Activated T-cell treated with anti-CD3 and anti-CD28 coated beads, Interleukin-2, amount 50 U/mL, for 4 hours (primary cell): ENCODE measurements around the gene PRSS38. TPM values are rescaled to one million over a fixed set of nuclear protein-coding genes. Genes with fewer than 3 reads are reported as not detected.

Experiments
- ATAC-seq, 2 donors: fragments of 200-7000 bp; cut with Tn5 transposase; one replicate each; pipeline ENCODE4 v1.10.0; 2021
- DNase-seq: peaks from one replicate; pipeline ENCODE4 v3.0.0-alpha.2; 2020
- H3K27me3 Mint-ChIP-seq: one replicate; pipeline ENCODE4 v1.8.0; 2021; ENCODE audit warnings: low read depth, mixed read lengths
- H3K36me3 Mint-ChIP-seq: one replicate; pipeline ENCODE4 v1.8.0; 2022; ENCODE audit warnings: mixed read lengths; ENCODE audit not compliant: insufficient read depth
- H3K4me1 Mint-ChIP-seq: one replicate; pipeline ENCODE4 v1.8.0; 2021; ENCODE audit warnings: low read depth, mixed read lengths
- H3K4me3 Mint-ChIP-seq: one replicate; pipeline ENCODE4 v1.8.0; 2021; ENCODE audit warnings: mild to moderate bottlenecking, moderate library complexity, mixed read lengths
- H3K9me3 Mint-ChIP-seq: one replicate; pipeline ENCODE4 v1.8.0; 2021; ENCODE audit warnings: mixed read lengths
- total RNA-seq, 3 donors: library from RNA; stranded (reverse); gene quantifications; one replicate each; pipeline ENCODE4 v1.2.1, GENCODE V29; 2021

PRSS38 gene
- total RNA-seq, 3 donors from 2014 or later = not detected

DNA sequence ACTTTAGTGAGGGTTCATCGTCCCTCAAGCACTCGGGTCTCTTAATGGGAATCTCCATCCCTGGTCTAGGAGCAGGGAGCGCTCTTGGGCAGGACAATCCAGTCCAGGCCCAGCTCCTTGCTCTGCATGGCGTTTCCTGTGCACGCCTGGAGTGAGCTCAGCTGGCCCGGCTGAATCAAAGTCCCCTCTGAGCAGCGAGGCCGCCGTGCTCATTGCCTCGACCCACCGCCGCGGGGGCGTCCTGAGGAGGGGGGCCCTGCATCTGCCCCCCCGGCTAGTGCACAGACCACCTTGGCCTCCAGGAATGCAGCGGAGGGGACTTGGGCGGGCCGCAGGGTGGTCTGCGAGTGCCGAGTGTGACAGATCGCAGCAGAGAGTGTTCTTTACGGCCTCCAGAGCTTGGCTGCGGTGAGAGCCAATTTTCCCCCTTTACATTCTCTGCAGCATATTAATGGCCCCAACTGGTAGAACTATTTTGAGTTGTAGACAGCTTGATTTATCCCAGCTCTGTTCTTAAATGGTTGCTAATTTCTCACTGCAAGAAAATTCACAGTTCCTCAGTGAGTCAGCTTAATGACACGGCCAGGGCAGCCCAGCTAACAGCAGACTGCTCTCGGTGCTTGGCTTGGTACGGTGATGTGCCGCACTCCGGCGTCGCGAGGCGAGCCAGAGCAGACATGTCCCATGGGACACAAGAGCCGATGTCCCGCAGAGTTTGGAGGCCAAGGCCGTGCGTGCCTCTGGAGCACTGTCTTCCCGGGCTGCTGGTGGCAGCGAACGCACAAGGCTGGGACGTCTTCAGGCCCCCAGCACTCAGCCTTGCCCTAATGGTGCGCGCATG lies 40.4 kb upstream of the PRSS38 start:
- H3K36me3 Mint-ChIP-seq = peaks cover 5% of the 10 kb centered on the region
- no peak overlapping the region for H3K4me3 Mint-ChIP-seq
- no peaks in the 10 kb centered on the region for H3K27me3 Mint-ChIP-seq
- DNase-seq (no peak), ATAC-seq (no peak)
- peaks cover 24% of the 10 kb centered on the region for H3K4me1 Mint-ChIP-seq
- no peaks in the 10 kb centered on the region for H3K9me3 Mint-ChIP-seq

DNA sequence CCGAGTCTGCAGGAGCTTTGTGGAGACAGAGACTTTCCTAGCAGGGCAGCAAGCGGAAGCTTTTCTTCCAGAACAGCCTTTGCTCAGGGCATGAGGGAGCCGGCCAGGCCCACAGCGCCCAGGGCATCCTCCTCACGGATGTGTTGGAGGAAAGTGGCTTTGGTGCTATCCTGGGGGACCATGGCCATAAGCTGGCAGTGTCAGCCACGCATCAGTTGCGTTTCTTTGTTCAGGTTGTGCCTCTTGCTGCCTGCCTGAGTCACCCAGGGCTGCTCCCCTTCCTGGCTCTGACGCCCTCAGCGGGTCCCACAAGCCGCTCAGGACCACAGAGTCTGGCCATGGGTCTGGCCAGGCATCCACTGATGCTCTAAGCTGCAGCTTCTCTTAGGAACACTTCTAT lies 39.6 kb upstream of the PRSS38 start:
- no peak for DNase-seq
- ATAC-seq = no peak
- no peak overlapping the region for H3K4me3 Mint-ChIP-seq
- H3K36me3 Mint-ChIP-seq = peaks cover 2% of the 10 kb centered on the region
- H3K4me1 Mint-ChIP-seq = peaks cover 22% of the 10 kb centered on the region
- no peaks in the 10 kb centered on the region for H3K9me3 Mint-ChIP-seq
- H3K27me3 Mint-ChIP-seq = no peaks in the 10 kb centered on the region

DNA sequence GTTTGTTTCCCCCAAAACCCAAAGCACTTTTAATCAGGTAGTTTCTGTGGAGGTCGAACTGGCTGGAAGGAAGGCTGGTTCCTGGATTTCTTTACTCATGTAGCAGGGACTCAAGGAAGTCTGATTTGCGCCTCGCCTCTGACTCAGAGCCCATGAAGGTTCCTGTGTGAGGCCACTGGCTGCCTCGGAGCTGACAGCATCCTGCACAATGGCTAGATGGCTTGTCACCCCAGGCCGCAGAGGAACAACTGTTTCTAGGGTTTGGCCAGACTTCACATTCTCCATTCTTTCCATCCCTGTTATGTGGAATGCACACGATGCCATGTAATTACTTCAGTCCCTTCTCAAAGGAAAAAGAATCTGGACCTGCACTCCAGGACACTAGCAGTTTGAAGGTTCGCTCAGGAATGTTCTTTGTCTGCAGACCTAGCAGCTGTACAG lies 39.1 kb upstream of the PRSS38 start:
- DNase-seq = no peak
- Mint-ChIP-seq H3K4me1 (peaks cover 22% of the 10 kb centered on the region), H3K4me3 (no peak overlapping the region), H3K36me3 (peaks cover 2% of the 10 kb centered on the region), H3K9me3 (no peaks in the 10 kb centered on the region), H3K27me3 (no peaks in the 10 kb centered on the region)
- ATAC-seq = no peak

DNA sequence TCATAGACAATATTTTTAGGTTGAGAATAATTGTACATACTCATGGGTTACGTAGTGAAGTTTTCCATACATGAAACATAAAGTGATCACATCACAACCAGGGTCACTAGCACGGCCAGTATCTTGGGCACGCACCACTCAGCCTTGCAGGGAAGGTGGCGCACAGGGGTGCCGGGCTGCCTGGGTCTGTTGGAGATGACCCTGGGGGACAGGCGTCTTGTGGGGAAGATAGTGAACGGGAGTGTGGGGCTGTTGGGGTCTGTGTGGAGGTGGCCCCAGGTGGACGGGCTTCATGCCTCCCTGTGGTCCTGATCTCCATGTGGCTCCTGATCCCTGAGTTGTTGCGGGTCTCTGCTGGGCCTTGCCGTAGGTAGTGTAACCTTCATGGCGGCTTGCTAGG lies 38.3 kb upstream of the PRSS38 start:
- no peak overlapping the region for H3K4me3 Mint-ChIP-seq

DNA sequence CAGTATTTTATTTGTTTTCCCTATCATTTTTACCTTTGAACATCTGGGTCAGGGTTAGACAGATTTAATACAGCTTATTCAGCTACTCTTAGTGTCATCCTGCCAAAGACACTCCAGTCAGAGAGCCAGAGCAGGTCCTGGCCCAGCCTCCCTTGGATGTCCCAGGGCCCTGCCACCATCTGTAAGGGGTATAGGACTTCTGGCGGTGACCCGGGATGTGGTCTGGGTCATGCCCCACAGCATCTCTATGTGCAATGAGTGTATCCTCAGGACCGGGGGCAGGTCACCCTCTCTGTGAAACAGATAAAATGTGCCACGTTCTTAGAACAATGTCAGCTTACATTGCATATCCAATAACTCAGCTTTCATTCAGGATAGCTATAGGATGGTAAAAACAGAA lies 37.8 kb upstream of the PRSS38 start:
- DNase-seq = no peak
- H3K4me1 Mint-ChIP-seq = peaks cover 18% of the 10 kb centered on the region
- no peaks in the 10 kb centered on the region for H3K9me3 Mint-ChIP-seq

More for the DNA sequence above, 38.3 kb upstream of the PRSS38 start:
- peaks cover 22% of the 10 kb centered on the region for H3K4me1 Mint-ChIP-seq
- no peaks in the 10 kb centered on the region for H3K9me3 Mint-ChIP-seq
- H3K36me3 Mint-ChIP-seq = peaks cover 2% of the 10 kb centered on the region
- ATAC-seq = no peak
- DNase-seq = no peak
- no peaks in the 10 kb centered on the region for H3K27me3 Mint-ChIP-seq

DNA sequence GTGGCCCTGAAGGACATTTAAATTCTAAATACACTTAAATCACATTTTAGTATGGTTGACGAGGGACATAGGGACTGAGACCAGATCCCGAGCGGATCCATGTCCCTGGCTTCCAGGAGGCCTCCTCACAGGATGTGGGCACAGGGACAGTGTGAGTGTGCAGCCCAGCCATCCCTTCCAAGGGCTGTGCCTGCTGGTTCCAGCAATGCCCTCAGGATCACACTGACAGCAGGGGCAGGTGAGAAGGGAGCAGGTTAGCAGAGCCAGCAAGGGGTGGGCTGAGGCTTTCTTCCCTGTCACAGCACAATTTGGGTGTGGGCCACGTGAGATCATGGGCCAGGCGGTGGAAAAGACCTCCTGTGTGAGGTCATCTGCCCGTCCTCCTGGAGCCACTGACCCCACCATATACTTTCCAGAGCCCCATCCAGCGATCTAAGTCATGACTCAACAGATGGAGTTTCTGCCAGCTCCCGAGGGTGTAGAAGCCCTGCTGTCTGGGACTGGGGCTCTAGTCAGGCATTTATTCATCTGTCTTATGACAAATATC lies 37.0 kb upstream of the PRSS38 start:
- Mint-ChIP-seq H3K4me3 (no peak overlapping the region), H3K9me3 (no peaks in the 10 kb centered on the region), H3K36me3 (peaks cover 4% of the 10 kb centered on the region), H3K27me3 (no peaks in the 10 kb centered on the region), H3K4me1 (peaks cover 14% of the 10 kb centered on the region)
- ATAC-seq = no peak
- DNase-seq = no peak

More for the DNA sequence above, 37.8 kb upstream of the PRSS38 start:
- Mint-ChIP-seq H3K27me3 (no peaks in the 10 kb centered on the region), H3K36me3 (peaks cover 4% of the 10 kb centered on the region), H3K4me3 (no peak overlapping the region)
- no peak for ATAC-seq

DNA sequence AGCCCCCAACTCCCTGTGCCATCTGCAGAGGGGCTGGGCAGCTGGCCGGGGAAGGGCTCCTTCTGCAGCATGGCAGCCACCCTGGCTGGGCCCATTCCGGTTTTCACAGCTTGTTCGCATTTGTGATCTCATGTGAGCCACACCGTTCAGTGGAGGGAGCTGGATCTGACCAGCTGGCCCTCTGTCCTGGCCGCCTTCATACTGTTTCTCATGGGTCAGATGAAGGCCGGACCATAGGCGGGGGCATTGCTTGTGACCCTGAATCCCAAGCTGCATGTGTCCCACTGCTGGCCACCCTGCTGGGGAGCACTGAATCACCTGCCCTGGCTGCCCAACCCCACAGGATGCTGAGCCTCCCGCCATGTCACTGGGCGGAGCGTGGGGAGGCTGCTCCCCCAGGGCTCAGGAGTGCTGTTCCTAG lies 36.4 kb upstream of the PRSS38 start:
- DNase-seq (no peak), ATAC-seq (no peak)
- H3K27me3 Mint-ChIP-seq = no peaks in the 10 kb centered on the region
- no peaks in the 10 kb centered on the region for H3K9me3 Mint-ChIP-seq
- peaks cover 8% of the 10 kb centered on the region for H3K4me1 Mint-ChIP-seq
- no peak overlapping the region for H3K4me3 Mint-ChIP-seq
- peaks cover 4% of the 10 kb centered on the region for H3K36me3 Mint-ChIP-seq

DNA sequence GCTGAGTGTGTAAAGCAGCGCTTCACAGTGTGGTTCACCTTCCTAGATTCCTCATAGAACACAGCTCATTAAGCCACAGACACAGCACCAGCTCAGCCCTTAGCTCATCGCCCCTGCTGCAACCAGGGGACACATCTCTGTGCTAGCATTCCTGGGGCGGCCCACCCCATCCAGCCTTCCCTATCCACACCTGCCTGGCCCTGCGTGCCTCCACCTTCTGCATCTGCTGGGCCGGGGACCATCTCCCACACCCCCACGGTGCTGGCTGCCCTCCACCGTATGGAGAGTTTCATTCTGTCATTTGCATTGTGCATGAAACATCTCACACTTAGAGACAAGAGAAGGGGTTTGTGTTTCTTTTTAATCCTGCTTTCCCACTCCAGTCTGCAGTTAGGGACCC lies 35.8 kb upstream of the PRSS38 start:
- ATAC-seq (no peak), DNase-seq (no peak)
- peaks cover 1% of the 10 kb centered on the region for H3K4me1 Mint-ChIP-seq
- H3K36me3 Mint-ChIP-seq = peaks cover 5% of the 10 kb centered on the region
- no peak overlapping the region for H3K4me3 Mint-ChIP-seq
- H3K9me3 Mint-ChIP-seq = no peaks in the 10 kb centered on the region
- H3K27me3 Mint-ChIP-seq = no peaks in the 10 kb centered on the region

DNA sequence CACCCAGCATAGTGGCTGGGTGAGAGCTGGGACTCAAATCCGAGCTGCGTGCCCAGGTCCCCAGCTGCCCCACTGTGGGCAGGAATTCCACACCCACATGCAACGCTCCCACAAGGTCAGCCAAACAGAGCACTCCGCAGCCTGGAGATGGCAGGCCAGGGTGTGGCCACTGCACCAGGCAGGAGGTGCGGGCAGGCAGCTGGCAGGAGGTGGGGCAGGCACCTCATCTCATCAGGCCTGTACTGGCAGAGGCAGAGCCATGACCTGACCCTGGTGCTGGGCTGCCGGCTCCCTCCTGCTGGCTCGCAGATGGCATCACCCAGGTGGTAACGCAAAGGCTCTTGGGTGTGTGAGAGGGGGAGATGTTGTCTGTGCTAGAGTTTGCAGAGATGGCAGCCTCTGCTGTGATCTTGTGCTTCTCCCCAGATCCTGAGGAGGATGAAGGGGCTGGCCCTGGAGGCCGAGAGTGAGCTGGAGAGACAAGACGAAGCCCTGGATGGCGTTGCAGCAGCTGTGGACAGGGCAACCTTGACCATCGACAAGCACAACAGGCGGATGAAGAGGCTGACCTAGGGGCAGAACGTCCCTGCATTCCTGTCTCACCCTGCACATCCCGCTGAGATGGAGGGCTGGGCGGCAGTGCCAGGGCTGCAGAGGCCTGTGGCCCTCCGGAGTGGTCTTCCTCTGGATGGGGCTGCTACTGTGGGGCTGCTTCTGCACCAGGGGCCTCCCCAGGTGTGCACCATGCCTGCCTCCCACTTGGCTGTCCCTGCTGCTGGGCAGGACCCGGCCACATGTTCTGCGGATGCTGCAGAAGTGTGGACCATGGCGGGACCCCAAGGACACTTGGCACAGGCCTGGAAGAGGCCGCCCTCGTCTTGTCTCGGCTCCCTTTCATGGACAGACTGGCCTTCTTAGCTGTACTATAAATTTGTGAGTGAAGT lies 35.1 kb upstream of the PRSS38 start:
- ATAC-seq (no peak), DNase-seq (no peak)
- H3K4me3 Mint-ChIP-seq = no peak overlapping the region
- H3K4me1 Mint-ChIP-seq = peaks cover under 1% of the 10 kb centered on the region
- peaks cover 5% of the 10 kb centered on the region for H3K36me3 Mint-ChIP-seq
- no peaks in the 10 kb centered on the region for H3K27me3 Mint-ChIP-seq
- no peaks in the 10 kb centered on the region for H3K9me3 Mint-ChIP-seq

DNA sequence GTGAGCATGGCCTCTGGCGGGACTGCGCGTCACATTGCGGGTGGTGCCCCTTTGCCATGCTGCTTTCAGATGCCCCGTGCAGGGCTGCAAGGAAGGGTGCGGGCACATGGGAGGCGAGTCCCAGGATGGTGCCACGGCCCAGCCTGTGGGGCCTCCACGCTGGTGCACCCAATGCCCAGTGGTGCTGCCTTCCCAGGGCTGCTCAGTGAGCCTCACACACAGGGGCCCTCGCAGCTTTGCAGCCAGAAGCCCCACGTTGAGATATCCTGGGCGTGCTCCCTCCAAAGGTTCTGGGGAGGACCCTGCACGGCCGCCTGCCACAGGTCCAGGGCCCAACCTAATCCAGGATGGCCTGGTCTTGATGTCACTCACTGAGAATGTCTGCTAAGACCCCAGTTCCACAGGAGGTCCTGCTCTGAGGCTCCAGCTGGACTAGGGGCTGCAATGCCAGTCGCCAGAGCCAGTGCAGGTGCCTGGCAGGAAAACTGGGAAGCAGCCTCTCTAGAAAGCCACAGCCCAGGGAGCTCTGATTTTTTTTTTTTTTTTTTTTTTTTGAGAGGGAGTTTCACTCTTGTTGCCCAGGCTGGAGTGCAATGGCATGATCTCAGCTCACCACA lies 34.1 kb upstream of the PRSS38 start:
- Mint-ChIP-seq H3K36me3 (peaks cover 5% of the 10 kb centered on the region), H3K9me3 (no peaks in the 10 kb centered on the region), H3K4me3 (no peak overlapping the region), H3K4me1 (peaks cover 10% of the 10 kb centered on the region), H3K27me3 (no peaks in the 10 kb centered on the region)
- DNase-seq (no peak), ATAC-seq (no peak)

DNA sequence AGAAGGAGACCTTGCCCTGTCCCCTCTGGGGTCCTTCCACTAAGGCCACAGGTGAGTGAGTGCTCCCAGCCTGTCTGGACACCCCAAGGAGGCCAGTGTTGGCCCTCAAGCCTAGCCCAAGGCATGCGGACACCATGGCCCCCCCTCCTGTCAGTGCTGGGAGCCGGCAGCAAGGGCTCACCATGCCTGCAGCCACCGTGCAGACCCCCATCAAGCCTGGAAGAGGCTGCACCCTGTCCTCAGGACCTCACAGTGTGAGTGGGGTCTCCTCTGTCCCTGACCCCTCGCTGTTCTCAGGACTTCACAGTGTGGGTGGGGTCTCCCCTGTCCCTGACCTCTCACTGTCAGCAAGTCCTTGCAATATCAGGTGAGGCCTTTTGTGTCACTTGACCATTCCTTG lies 33.2 kb upstream of the PRSS38 start:
- peaks cover 16% of the 10 kb centered on the region for H3K4me1 Mint-ChIP-seq
- DNase-seq (no peak), ATAC-seq (no peak)
- H3K9me3 Mint-ChIP-seq = no peaks in the 10 kb centered on the region
- no peak overlapping the region for H3K4me3 Mint-ChIP-seq
- H3K36me3 Mint-ChIP-seq = peaks cover 5% of the 10 kb centered on the region
- no peaks in the 10 kb centered on the region for H3K27me3 Mint-ChIP-seq

DNA sequence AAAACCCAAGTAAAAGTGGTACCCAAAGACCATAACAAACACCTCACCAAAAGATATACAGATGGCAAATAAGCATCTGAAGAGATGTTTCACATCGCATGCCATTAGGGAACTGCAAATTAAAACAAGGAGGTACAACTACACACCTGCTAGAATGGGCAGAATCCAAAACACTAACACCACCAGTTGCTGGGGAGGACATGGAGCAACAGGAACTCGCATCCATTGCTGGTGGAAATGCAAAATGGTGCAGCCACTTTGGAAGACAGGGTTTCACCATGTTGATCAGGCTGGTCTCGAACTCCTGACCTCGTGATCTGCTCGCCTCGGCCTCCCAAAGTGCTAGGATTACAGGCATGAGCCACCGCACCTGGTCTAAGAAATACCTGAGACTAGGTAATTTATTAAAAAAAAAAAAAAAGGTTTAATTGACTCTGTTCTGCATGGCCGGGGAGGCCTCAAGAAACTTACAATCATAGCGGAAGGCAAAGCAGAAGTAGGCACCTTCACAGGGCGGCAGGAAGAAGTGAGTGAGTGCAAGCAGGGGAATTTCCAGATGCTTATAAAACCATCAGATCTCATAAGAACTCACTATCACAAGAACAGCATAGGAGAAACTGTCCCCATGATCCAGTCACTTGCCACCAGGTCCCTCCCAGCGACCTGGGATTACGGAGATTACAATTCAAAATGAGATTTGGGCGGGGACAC lies 30.2 kb upstream of the PRSS38 start:
- peaks cover 5% of the 10 kb centered on the region for H3K36me3 Mint-ChIP-seq
- DNase-seq (no peak), ATAC-seq (no peak)
- H3K4me1 Mint-ChIP-seq = peaks cover 23% of the 10 kb centered on the region
- H3K4me3 Mint-ChIP-seq = no peak overlapping the region
- H3K27me3 Mint-ChIP-seq = no peaks in the 10 kb centered on the region
- no peaks in the 10 kb centered on the region for H3K9me3 Mint-ChIP-seq

DNA sequence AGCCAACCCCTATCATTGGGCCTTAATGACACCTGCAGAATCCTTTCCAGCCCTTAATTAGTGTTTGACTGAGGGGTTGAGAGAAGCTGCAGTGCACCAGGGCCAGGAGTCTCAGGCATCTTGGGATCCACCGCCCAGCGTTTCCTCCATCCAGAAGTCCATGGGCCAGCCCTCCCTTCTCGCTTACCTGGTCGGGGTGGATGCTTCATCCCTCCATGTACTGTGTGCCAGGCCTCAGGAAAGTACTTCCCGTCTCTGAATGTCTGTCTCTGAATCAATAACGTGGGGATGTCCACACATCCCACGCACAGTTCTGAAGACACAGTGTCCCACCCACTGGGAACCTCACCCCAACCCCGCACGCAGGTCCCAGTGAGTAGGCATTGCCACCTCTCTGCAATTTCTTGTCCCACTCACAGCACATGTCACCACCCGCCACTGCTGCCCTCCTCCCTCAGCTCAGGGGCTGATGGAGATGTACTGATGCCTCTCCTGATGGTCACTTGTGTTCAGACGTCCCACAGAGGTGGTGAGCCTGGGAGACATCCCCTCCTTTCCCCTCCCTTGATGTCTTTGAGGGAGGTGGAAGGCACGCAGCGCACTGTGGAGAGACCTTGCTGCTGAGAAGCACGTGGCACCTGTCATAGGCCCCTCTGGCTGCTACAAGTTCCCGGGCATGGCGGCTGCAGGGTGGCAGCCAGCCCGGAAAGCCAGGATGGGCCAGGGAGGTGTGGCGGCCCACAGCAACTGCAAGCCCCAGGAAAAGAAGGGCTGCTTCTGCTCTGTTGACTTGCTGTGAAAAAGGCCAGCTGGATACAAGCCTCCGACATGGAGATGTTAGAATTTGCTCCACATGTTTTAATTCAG lies 29.4 kb upstream of the PRSS38 start:
- DNase-seq (no peak), ATAC-seq (no peak)
- peaks cover 5% of the 10 kb centered on the region for H3K36me3 Mint-ChIP-seq
- no peaks in the 10 kb centered on the region for H3K9me3 Mint-ChIP-seq
- no peaks in the 10 kb centered on the region for H3K27me3 Mint-ChIP-seq
- H3K4me1 Mint-ChIP-seq = peaks cover 23% of the 10 kb centered on the region
- peak overlapping the region; percentile 52 for H3K4me3 Mint-ChIP-seq
